Measurements from ENCODE around the gene SLC15A3.

The SLC15A3 gene

GRCh38 chr11:60927061-60927592 is 24.8 kb downstream of the SLC15A3 start:
- no peak for DNase-seq

- DNase-seq = no peak
These were observed 25.5 kb downstream of the SLC15A3 start for GRCh38 chr11:60926500-60926899.

GRCh38 chr11:60925868-60926267 is 26.1 kb downstream of the SLC15A3 start:
- DNase-seq = no peak

- DNase-seq = no peak
These were observed 26.8 kb downstream of the SLC15A3 start for GRCh38 chr11:60924906-60925853.

GRCh38 chr11:60924110-60924905 is 27.7 kb downstream of the SLC15A3 start, which contains the start of gene TMEM132A:
Gene TMEM132A, plus strand, starts transcription at chr11:60924460. Its CDS starts 174 bp downstream, at chr11:60924634.
- DNase-seq = no peak

- no peak for DNase-seq
These were observed 28.2 kb downstream of the SLC15A3 start for GRCh38 chr11:60923800-60924109.

- no peak for DNase-seq
These were observed 28.6 kb downstream of the SLC15A3 start for GRCh38 chr11:60923326-60923725.

GRCh38 chr11:60922906-60923305 is 29.1 kb downstream of the SLC15A3 start:
- no peak for DNase-seq

GRCh38 chr11:60921777-60922335 is 30.1 kb downstream of the SLC15A3 start:
- DNase-seq = no peak

- no peak for DNase-seq
These were observed 30.7 kb downstream of the SLC15A3 start for GRCh38 chr11:60921259-60921658.

- DNase-seq = no peak
These were observed 32.0 kb downstream of the SLC15A3 start for GRCh38 chr11:60919956-60920355.

GRCh38 chr11:60919320-60919719 is 32.7 kb downstream of the SLC15A3 start:
- DNase-seq = no peak

GRCh38 chr11:60918939-60919265 is 33.1 kb downstream of the SLC15A3 start:
- no peak for DNase-seq

GRCh38 chr11:60918251-60918938 is 33.6 kb downstream of the SLC15A3 start:
- DNase-seq = no peak

GRCh38 chr11:60917267-60917666 is 34.7 kb downstream of the SLC15A3 start:
- no peak for DNase-seq

- DNase-seq = no peak
These were observed 35.2 kb downstream of the SLC15A3 start for GRCh38 chr11:60916669-60917206.

- DNase-seq = no peak
These were observed 36.6 kb downstream of the SLC15A3 start for GRCh38 chr11:60915248-60915914.

- no peak for DNase-seq
These were observed 37.2 kb downstream of the SLC15A3 start for GRCh38 chr11:60914633-60915247.

- DNase-seq = peak; percentile 59
These were observed 38.0 kb downstream of the SLC15A3 start, which contains the start of gene TMEM109 for GRCh38 chr11:60913793-60914632. Gene TMEM109, plus strand, starts transcription at chr11:60914158. Its CDS starts 5,536 bp downstream, at chr11:60919694.

- no peak for DNase-seq
These were observed 39.0 kb downstream of the SLC15A3 start for GRCh38 chr11:60912851-60913528.

All from GOT3 (cell line).